Fibroblast of pulmonary artery (primary cell): Measurements from ENCODE around the gene SPAG16.

Experiments used
- DNase-seq: peaks from one replicate; pipeline ENCODE4 v3.0.0-alpha.2; 2010; ENCODE audit warnings: low read depth
- H3K4me3 ChIP-seq: replicated peaks from 2 replicates; pipeline ENCODE4 v1.5.1; 2011; ENCODE audit warnings: low read depth, mild to moderate bottlenecking, control low read depth, low read length, moderate library complexity
- CTCF ChIP-seq: IDR thresholded peaks from 2 replicates; pipeline ENCODE4 v1.5.1; 2011; ENCODE audit warnings: mild to moderate bottlenecking, control low read depth, low read length, inconsistent platforms; ENCODE audit errors: missing control alignments

The SPAG16 gene

GRCh38 chr2:214064471-214064870 lies 780.2 kb downstream of the SPAG16 start:
- no peak overlapping the region for H3K4me3 ChIP-seq
- no peak for DNase-seq
- TF ChIP-seq CTCF: no peak

- DNase-seq: no peak
- TF ChIP-seq CTCF: no peak
- no peak overlapping the region for H3K4me3 ChIP-seq
These were observed 782.6 kb downstream of the SPAG16 start for GRCh38 chr2:214066862-214067261.

GRCh38 chr2:214069254-214069653 lies 785.0 kb downstream of the SPAG16 start:
- TF ChIP-seq CTCF: no peak
- DNase-seq: peak; percentile 83
- no peak overlapping the region for H3K4me3 ChIP-seq

- no peak for TF ChIP-seq CTCF
- DNase-seq: no peak
- no peak overlapping the region for H3K4me3 ChIP-seq
These were observed 791.2 kb downstream of the SPAG16 start for GRCh38 chr2:214075456-214075855.

GRCh38 chr2:214076527-214076926 lies 792.3 kb downstream of the SPAG16 start:
- DNase-seq: no peak
- TF ChIP-seq CTCF: no peak
- no peak overlapping the region for H3K4me3 ChIP-seq

GRCh38 chr2:214077727-214078126 lies 793.5 kb downstream of the SPAG16 start:
- no peak for TF ChIP-seq CTCF
- DNase-seq: no peak

GRCh38 chr2:214079032-214079431 lies 794.8 kb downstream of the SPAG16 start:
- no peak for TF ChIP-seq CTCF
- H3K4me3 ChIP-seq: no peak overlapping the region
- no peak for DNase-seq

More at GRCh38 chr2:214077727-214078126, 793.5 kb downstream of the SPAG16 start:
- no peak overlapping the region for H3K4me3 ChIP-seq
